CMK (cell line): Measurements from ENCODE around the gene ZNF710.
"Not testable (repeated sequence)": the region's sequence is repeated elsewhere in the genome, so short reads cannot be mapped to it uniquely, and the experiment has no call there.

ENCODE experiments used
- DNase-seq: peaks from one replicate; pipeline ENCODE4 v3.0.0-alpha.2; 2010; ENCODE audit warnings: low read depth

Gene ZNF710

DNA sequence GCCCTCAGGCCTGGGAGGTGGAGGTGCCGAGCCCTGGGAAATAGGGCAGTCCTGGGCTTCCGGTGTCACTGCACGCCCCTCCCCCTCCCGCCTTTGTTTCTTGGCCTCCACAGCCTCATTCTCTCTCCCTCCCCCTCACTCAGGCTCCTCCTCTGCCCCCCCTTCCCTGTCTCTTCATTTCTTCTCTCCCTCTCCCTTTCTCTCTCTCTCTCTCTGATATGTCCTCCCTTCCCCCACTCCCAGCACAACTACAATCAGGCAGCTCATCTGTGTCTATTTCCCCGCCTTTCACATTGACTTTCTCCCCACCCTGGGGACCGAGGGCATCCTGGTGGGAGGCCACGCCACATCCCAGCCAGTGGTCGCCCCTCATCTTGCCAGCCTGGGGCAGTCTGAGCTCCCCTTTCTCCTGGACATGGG is 60.9 kb downstream of the ZNF710 start:
- peak; percentile 77 for DNase-seq

DNA sequence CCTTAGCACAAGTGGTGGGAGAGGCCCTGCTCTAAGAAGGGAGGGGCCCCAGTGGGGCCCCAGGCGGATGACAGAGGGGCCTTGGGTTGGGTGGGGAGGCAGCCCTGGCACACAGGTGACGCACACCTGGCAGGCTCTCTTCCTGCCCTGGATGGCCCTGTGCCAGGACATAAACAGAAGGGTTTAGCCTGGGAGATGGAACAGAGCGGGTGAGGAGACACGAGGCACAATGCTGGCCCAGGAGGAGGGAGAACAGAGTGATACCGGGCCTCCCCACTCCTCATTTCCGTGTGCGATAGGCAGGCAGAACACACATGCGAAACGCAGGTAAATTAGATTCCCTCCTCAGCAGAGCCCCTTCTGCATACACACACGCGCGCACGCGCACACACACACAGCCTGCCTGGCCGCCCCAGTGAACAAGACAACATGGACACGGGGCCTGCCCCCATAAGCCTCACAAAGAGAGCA is 61.4 kb downstream of the ZNF710 start:
- DNase-seq: no peak

- DNase-seq: no peak
Observed at GRCh38 chr15:90062973-90063769, 62.0 kb downstream of the ZNF710 start.

- peak; percentile 74 for DNase-seq
Observed at GRCh38 chr15:90063770-90064247, 62.7 kb downstream of the ZNF710 start.

GRCh38 chr15:90064911-90065681 is 64.0 kb downstream of the ZNF710 start:
- peak; percentile 42 for DNase-seq

GRCh38 chr15:90065682-90066049 is 64.5 kb downstream of the ZNF710 start:
- no peak for DNase-seq

GRCh38 chr15:90067181-90067952 is 66.2 kb downstream of the ZNF710 start:
- DNase-seq: no peak

- DNase-seq: no peak
Observed at GRCh38 chr15:90067953-90068606, 67.0 kb downstream of the ZNF710 start.

DNA sequence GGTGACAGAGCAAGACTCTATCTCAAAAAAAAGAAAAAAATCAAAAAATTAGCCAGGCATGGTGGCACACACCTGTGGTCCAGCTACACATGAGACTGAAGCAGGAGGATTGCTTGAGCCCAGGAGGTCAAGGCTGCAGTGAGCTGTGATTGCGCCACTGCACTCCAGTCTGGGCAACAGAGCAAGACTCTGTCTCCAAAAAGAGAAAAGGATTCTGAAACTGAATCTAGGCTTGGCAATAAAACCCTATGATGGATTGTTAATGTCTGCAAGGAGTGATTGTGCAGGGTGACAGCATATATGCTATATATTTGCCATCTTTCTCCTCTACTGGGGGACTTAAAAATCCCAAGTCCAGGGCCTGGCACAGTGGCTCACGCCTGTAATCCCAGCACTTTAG is 69.5 kb downstream of the ZNF710 start:
- DNase-seq: not testable (repeated sequence)

DNA sequence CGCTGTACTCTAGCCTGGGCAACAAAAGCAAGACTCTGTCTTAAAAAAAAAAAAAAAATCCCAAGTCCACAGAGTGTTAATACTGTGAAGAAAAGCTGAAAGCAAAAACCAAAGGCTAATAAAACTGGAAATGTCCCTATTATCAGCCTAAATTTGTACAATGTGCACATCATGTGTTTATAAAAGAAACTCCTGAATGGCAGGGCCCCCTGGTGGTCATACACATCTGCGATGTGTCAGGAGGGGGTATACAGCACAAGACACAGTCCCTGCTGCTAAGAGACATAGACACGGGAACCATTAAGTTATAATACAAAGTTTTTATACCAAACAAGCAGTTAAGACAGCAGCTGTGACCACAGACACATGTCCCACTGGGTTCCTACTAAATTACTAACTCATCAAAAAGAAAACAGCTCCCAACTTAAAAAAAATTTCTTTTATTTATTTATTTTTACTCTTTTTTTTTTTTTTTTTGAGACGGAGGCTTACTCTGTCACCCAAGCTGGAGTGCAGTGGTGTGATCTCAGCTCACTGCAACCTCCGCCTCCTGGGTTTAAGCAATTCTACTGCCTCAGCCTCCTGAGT is 70.2 kb downstream of the ZNF710 start:
- DNase-seq: peak; percentile 56

- no peak for DNase-seq
Observed at GRCh38 chr15:90072978-90073640, 72.0 kb downstream of the ZNF710 start.

GRCh38 chr15:90074023-90074422 is 72.9 kb downstream of the ZNF710 start:
- DNase-seq: no peak

- DNase-seq: no peak
Observed at GRCh38 chr15:90074916-90075315, 73.8 kb downstream of the ZNF710 start.

GRCh38 chr15:90075420-90076289 is 74.5 kb downstream of the ZNF710 start:
- no peak for DNase-seq

DNA sequence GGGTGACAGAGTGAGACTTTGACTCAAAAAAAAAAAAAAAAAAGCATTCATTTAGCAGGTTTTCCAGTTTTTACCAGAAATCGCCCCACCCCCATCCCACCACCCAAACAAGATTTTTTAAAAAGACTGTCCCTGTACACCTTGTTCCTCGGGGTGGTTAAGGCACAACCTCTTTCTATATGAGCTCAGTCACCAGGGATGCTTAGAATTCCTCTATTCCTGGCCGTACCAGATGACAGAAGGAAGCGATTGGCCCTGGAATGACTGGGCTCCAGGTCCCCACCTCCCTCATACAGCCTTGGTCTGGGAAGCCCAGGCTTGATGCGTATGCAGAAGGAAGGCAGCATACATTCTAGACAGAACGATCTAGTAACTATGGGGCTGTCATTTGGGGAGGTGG is 75.6 kb downstream of the ZNF710 start:
- DNase-seq: no peak

DNA sequence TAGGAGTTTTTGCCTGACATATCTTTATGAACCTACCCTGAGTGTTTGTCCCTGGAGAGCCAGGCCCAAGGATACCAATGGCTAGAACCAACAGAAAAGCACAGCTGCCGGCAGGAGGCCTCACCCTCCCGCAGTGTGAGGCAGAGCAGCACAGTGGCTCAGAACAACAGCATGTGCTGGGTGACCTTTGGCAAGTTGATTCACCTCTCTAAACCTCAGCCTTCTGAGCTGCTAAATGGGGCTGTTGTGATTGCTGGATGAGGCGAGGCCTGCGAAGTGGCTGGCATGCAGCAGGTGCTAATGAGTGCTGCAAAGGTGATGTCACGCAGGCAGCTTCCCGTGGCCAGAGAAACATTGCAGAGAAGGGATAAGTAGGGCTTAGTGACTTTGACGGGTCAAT is 77.8 kb downstream of the ZNF710 start:
- DNase-seq: no peak

DNA sequence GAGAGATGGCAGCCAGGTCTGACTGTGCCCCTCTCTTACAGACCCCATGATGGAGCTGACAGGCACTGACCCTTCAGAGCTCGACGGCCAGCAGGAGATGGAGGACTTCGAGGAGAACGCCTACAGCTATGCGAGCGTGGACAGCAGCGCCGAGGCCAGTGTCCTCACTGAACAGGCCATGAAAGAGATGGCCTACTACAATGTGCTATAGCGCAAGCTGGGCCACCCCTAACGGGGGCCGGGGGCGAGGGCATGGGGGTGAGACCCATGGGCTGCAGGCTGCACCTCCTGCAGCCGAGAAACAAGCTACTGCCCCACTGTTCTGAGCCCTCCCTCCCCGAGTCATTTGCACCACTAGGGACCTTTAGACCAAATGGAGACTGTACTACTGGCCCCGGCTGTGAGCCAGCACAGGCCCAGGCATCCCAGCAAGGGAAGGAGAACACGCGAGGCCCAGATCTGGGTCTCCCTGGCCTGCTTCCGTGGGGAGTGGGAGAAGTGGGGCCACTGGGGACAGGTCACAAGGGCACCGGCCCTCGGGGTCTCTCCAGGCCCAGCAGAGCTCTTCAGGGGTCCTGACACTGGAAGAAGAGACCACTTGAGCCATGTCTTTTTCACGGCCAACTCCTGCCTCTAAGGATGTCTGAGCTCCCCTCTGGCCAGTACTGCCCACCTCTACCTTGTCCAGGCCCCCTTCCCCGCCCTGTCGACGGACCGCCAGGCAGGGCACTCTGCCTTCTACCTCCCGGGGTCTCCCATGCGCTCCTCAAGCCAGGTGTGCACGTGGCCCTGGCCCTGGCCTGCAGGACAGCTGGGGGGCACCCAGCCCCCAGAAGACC is 78.7 kb downstream of the ZNF710 start:
- DNase-seq: no peak

DNA sequence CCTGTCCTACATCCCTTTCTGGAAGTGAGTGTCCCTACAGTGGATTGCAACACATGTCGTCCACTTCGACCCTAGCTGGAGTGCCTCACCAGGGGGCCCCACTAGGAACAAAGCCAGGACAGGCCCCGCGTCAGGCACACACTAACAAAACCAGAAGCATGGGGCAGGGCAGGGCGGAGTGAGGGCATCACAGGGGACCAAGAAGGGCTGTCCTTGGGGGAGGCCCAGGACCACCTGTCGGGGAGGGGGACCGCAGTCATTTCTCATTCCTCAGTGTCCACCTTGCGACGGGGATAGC is 79.3 kb downstream of the ZNF710 start:
- DNase-seq: no peak

DNA sequence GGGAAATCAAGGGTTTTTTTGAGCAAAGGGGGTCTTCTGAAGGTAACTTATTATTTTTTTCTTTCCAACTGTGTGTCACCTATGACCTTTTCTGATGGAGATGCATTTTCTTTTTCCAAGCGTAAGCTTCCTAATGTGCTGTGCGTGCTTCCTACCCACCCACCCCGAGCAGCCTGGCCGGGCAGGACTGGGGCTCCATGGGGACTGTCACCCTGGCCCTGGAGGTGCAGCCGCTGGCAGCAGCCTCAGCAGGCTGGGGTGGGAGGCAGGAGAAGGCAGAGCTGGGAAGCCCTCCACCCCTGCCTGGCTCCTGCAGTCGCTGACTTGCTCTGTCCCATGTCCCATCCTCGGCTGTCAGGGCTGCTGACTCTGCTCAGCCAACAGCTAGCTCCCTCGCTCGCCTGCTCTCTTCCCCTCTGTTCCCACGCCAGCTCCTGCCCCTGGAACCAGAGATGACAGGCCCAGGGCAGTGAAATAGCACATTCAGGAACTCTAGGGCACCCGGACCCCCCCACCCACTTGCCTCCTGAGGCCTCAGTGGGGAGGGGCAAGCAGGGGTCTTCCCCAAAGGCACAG is 79.8 kb downstream of the ZNF710 start:
- no peak for DNase-seq
